Pancreas (tissue), 10 donors: ENCODE results near the gene RPTN. TPM values are rescaled to one million over a fixed set of nuclear protein-coding genes. Genes with fewer than 3 reads are reported as not detected.

Source experiments
- ATAC-seq, 4 donors: fragments of 200-7000 bp; cut with Tn5 transposase; one replicate each; pipeline versions ENCODE4 v1.8.0 to v1.9.1; 2020; ENCODE audit warnings: mild to moderate bottlenecking in 4 of 4, moderate library complexity in 4 of 4
- DNase-seq, 6 donors: peaks; one replicate each; pipeline ENCODE4 v3.0.0-alpha.2; 2020
- FAIRE-seq: peaks from 2 replicates; lab custom pipeline; 2012; peaks lifted over from hg19 to GRCh38; lab: Jason Lieb, UNC
- H3K27ac ChIP-seq, 4 donors: fragments of 200-600 bp; sonication (generic); 1 replicate in 3 of 4; 2 replicates in 1 of 4; pipeline versions ENCODE4 v1.5.0 to v1.8.0; 2020
- H3K27me3 ChIP-seq, 4 donors: fragments of 200-600 bp; one replicate each; pipeline ENCODE4 v1.8.0; 2021
- H3K36me3 ChIP-seq, 3 donors: fragments of 200-600 bp; sonication (generic) in 1 of 3; one replicate each; pipeline versions ENCODE4 v1.5.0 to v1.8.0; 2020 to 2021
- H3K4me1 ChIP-seq, 3 donors: fragments of 200-600 bp; one replicate each; pipeline ENCODE4 v1.8.0; 2021
- H3K4me3 ChIP-seq, 4 donors: fragments of 200-600 bp; sonication (generic) in 2 of 4; one replicate each; pipeline versions ENCODE4 v1.5.0 to v1.8.0; 2020 to 2021
- H3K9me3 ChIP-seq, 4 donors: fragments of 200-600 bp; one replicate each; pipeline ENCODE4 v1.8.0; 2021
- WGBS, 2 donors: extraction: QIAGEN DNeasy Blood & Tissue Kit; methylation state at CpG; one replicate each; pipeline ENCODE4 v1.1.7; 2013; 5-methylcytosine and 5-hydroxymethylcytosine counted together
- intact Hi-C, 3 donors: fragments of 100-400 bp; cut with DNase I; formaldehyde crosslinking; loops; one replicate each; pipeline versions ENCODE4 v1.11.1 to v1.14.2; 2022
- polyA plus RNA-seq, 2 donors: library from polyadenylated mRNA; stranded (reverse); fragments of 200-250 nt; gene quantifications; one replicate each; pipeline ENCODE4 v1.2.3, GENCODE V29; 2013
- total RNA-seq, 6 donors: library from RNA; stranded (reverse); fragmentation: NEBNext Ultra II Directional in 4 of 6; extraction: Animal tissue kit (Norgen Biotek cat#: 25700) in 4 of 6; gene quantifications; one replicate each; pipeline versions ENCODE4 v1.2.1 to v1.2.4, GENCODE V29; 2021 to 2023
- TF ChIP-seq, protein P1 (sequence below), 4 donors: fragments of 200-600 bp; sonication (generic) in 3 of 4; IDR thresholded peaks; one replicate each; pipeline versions ENCODE4 v1.5.0 to v1.8.0; 2021; ENCODE audit warnings: antibody characterized with exemption in 4 of 4
- donor health status: healthy with polysubstance abuse.
- donor health status: DM: no; HTN: no; CAD: no; lungs with moderate emphysema.
- donor health status: DM: no; HTN: no; CAD: no.
- donor health status: control.
- donor health status: control.
- donor health status: Bipolar disorder and iron deficiency.
- donor health status: DM: yes; HTN: yes; CAD: no.
- donor health status: DM: no; HTN: no; CAD: no.
- donor health status: DM: no; HTN: no; CAD: no.
- donor health status: DM: yes; HTN: yes; CAD: no.

The RPTN gene
- total and polyA plus RNA-seq, 8 donors: not detected

DNA sequence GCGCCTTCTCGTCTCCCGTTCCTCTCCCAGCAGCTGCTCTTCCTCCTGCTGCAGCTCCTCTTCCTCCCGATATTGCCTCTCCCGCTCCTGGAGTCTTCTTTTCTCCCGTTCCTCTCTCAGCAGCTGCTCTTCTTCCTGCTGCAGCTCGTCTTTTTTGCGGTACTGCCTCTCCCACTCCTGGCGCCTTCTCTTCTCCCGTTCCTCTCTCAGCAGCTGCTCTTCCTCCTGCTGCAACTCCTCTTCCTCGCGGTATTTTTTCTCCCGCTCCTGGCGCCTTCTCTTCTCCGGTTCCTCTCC is 49.1 kb downstream of the RPTN start:
- intact Hi-C loops: no loop called here
- Histone ChIP-seq H3K4me3 (peak overlapping the region in 2 of 4 donors; percentile 27 to 60), H3K27me3 (peaks cover 9 to 54% (median 17%) of the 10 kb centered on the region in 4 donors), H3K9me3 (no peaks in the 10 kb centered on the region), H3K4me1 (peaks cover 0 to 6% (median 5%) of the 10 kb centered on the region in 3 donors), H3K27ac (no peak overlapping the region), H3K36me3 (no peaks in the 10 kb centered on the region)
- DNase-seq (no peak), FAIRE-seq (no peak), ATAC-seq (no peak)
- 5 to 11% methylated on average over 15 of the region's 15 CpGs for WGBS, 2 donors
- TF ChIP-seq, protein P1, sequence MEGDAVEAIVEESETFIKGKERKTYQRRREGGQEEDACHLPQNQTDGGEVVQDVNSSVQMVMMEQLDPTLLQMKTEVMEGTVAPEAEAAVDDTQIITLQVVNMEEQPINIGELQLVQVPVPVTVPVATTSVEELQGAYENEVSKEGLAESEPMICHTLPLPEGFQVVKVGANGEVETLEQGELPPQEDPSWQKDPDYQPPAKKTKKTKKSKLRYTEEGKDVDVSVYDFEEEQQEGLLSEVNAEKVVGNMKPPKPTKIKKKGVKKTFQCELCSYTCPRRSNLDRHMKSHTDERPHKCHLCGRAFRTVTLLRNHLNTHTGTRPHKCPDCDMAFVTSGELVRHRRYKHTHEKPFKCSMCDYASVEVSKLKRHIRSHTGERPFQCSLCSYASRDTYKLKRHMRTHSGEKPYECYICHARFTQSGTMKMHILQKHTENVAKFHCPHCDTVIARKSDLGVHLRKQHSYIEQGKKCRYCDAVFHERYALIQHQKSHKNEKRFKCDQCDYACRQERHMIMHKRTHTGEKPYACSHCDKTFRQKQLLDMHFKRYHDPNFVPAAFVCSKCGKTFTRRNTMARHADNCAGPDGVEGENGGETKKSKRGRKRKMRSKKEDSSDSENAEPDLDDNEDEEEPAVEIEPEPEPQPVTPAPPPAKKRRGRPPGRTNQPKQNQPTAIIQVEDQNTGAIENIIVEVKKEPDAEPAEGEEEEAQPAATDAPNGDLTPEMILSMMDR (IDR thresholded peaks at IDR 0.05): no peak

DNA sequence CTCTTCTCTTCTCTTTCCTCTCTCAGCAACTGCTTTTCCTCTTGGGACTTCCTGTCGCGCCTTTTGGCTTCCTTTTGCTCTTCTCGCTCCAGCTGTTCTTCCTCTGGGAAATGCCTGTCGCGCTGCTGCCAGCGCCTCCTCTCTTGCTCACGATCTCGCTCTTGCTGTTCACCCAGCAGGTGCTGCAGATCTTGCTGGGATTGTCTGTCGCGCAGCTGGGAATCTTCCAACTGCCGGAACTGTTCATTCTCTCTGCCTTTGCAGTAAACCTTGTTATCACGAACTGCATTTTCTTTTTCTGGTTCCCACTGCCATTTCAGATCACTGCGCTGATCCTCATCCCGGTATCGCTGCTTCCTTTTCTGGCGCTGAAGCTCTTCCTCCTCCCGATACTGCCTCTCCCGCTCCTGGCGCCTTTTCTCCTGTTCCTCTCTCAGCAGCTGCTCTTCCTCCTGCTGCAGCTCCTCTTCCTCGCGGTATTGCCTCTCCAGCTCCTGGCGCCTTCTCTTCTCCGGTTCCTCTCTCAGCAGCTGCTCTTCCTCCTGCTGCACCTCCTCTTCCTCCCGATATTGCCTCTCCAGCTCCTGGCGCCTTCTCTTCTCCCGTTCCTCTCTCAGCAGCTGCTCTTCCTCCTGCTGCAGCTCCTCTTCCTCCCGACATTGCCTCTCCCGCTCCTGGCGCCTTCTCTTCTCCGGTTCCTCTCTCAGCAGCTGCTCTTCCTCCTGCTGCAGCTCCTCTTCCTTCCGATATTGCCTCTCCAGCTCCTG is 49.6 kb downstream of the RPTN start:
- TF ChIP-seq, protein P1 (IDR thresholded peaks at IDR 0.05): no peak
- H3K4me1 ChIP-seq: peaks cover 0 to 6% (median 5%) of the 10 kb centered on the region in 3 donors
- H3K4me3 ChIP-seq: peak overlapping the region in 2 of 4 donors; percentile 27 to 60
- no peak overlapping the region for H3K27ac ChIP-seq
- no peaks in the 10 kb centered on the region for H3K9me3 ChIP-seq
- WGBS, 2 donors: 4 to 7% methylated on average over 31 of the region's 31 CpGs
- DNase-seq (no peak), ATAC-seq (no peak), FAIRE-seq (no peak)
- peaks cover 9 to 53% (median 19%) of the 10 kb centered on the region in 4 donors for H3K27me3 ChIP-seq
- intact Hi-C loops: no loop called here
- H3K36me3 ChIP-seq: no peaks in the 10 kb centered on the region

DNA sequence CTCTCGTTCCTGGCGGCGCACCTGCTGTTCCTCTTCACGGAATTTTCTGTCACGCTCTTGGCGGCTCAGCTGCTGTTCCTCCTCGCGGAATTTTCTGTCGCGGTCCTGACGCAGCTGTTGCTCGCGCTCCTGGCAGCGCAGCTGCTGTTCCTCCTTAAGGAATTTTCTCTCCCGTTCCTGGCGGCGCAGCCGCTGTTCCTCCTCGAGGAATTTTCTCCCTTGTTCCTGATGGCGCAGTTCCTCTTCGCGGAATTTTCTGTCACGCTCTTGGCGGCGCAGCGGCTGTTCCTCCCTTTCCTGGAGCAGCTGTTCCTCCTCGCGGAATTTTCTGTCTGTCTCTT is 50.2 kb downstream of the RPTN start:
- intact Hi-C loops: no loop called here
- WGBS, 2 donors: 14 to 21% methylated on average over 28 of the region's 28 CpGs
- DNase-seq: no peak

DNA sequence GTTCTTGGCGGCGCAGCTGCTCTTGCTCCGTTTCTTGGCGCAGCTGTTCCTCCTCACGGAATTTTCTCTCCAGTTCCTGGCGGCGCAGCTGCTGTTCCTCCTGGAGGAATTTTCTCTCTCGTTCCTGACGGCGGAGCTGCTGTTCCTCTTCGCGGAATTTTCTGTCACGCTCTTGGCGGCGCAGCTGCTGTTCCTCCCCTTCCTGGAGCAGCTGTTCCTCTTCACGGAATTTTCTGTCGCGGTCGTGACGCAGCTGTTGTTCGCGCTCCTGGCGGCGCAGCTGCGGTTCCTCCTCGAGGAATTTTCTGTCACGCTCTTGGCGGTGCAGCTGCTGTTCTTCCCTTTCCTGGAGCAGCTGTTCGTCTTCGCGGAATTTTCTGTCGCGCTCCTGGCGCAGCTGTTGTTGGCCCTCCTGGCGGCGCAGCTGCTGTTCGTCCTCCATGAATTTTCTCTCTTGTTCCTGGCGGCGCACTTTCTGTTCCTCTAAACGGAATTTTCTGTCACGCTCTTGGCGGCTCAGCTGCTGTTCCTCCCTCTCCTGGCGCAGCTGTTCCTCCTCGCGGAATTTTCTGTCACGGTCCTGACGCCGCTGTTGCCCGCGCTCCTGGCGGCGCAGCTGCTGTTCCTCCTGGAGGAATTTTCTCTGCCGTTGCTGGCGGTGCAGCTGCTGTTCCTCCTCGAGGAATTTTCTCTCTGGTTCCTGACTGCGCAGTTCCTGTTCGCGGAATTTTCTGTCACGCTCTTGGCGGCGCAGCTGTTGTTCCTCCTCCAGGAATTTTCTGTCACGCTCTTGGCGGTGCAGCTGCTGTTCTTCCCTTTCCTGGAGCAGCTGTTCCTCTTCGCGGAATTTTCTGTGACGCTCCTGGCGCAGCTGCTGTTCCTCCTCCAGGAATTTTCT is 50.8 kb downstream of the RPTN start:
- peaks cover 0 to 6% (median 5%) of the 10 kb centered on the region in 3 donors for H3K4me1 ChIP-seq
- peak overlapping the region in 1 of 4 donors; percentile 1 for H3K4me3 ChIP-seq
- H3K27ac ChIP-seq: no peak overlapping the region
- DNase-seq: peak in 1 of 6 donors; percentile 24
- WGBS, 2 donors: 10% methylated on average over 67 of the region's 67 CpGs
- no peaks in the 10 kb centered on the region for H3K9me3 ChIP-seq
- no peak for FAIRE-seq
- no peak for ATAC-seq
- intact Hi-C loops: no loop called here
- H3K36me3 ChIP-seq: no peaks in the 10 kb centered on the region
- TF ChIP-seq, protein P1 (IDR thresholded peaks at IDR 0.05): no peak
- H3K27me3 ChIP-seq: peaks cover 9 to 52% (median 18%) of the 10 kb centered on the region in 4 donors

More for the DNA sequence above, 50.2 kb downstream of the RPTN start:
- Histone ChIP-seq H3K27me3 (peaks cover 9 to 52% (median 19%) of the 10 kb centered on the region in 4 donors), H3K4me3 (peak overlapping the region in 2 of 4 donors; percentile 27 to 60), H3K4me1 (peaks cover 0 to 6% (median 5%) of the 10 kb centered on the region in 3 donors), H3K9me3 (no peaks in the 10 kb centered on the region), H3K27ac (no peak overlapping the region), H3K36me3 (no peaks in the 10 kb centered on the region)
- no peak for FAIRE-seq
- TF ChIP-seq, protein P1 (IDR thresholded peaks at IDR 0.05): no peak
- no peak for ATAC-seq
